WTC11 (cell line): ENCODE measurements around the gene THRSP. TPM values are rescaled to one million over a fixed set of nuclear protein-coding genes. Genes with fewer than 3 reads are reported as not detected.

Source experiments
- ATAC-seq: fragments of 200-7000 bp; cut with Tn5 transposase; 2 replicates; pipeline ENCODE4 v1.10.0; 2021; ENCODE audit warnings: mild to moderate bottlenecking, moderate library complexity
- CTCF ChIA-PET: fragments of 300-600 bp; sonication (Branson Sonifier 250); formaldehyde crosslinking; loops from one replicate; lab custom pipeline; 2021; ENCODE audit warnings: antibody characterized with exemption; lab: Charles Lee
- POLR2A ChIA-PET: fragments of 350-600 bp; sonication (Branson Sonifier 250); formaldehyde crosslinking; loops from one replicate; lab custom pipeline; 2021; ENCODE audit warnings: antibody characterized with exemption; lab: Charles Lee
- DNase-seq: peaks from one replicate; pipeline ENCODE4 v3.0.0; 2021; ENCODE audit warnings: low spot score
- H3K27ac Mint-ChIP-seq: 2 replicates; pipeline ENCODE4 v1.8.0; 2021; ENCODE audit warnings: mixed read lengths
- H3K27me3 Mint-ChIP-seq: 2 replicates; pipeline ENCODE4 v1.8.0; 2021; ENCODE audit warnings: low read depth, mild to moderate bottlenecking, moderate library complexity, mixed read lengths
- H3K36me3 Mint-ChIP-seq: 2 replicates; pipeline ENCODE4 v1.8.0; 2021; ENCODE audit warnings: mixed read lengths
- H3K4me1 Mint-ChIP-seq: 2 replicates; pipeline ENCODE4 v1.8.0; 2022; ENCODE audit warnings: mixed read lengths
- H3K4me3 Mint-ChIP-seq: 2 replicates; pipeline ENCODE4 v1.8.0; 2021; ENCODE audit warnings: mild to moderate bottlenecking, moderate library complexity, mixed read lengths
- H3K9me3 Mint-ChIP-seq: 2 replicates; pipeline ENCODE4 v1.8.0; 2021; ENCODE audit warnings: mixed read lengths
- ATF6 ChIP-seq: sonication (generic); formaldehyde crosslinking; IDR thresholded peaks from 2 replicates; pipeline ENCODE4 v1.8.1; 2023; ENCODE audit warnings: mild to moderate bottlenecking, missing genetic modification reagents
- ELF4 ChIP-seq: sonication (generic); formaldehyde crosslinking; IDR thresholded peaks from 2 replicates; pipeline ENCODE4 v1.8.1; 2022; ENCODE audit warnings: low read depth, mild to moderate bottlenecking, moderate library complexity, missing genetic modification reagents
- GABPB1 ChIP-seq: sonication (generic); formaldehyde crosslinking; IDR thresholded peaks from 2 replicates; pipeline ENCODE4 v1.8.1; 2023; ENCODE audit warnings: mild to moderate bottlenecking, missing genetic modification reagents
- GTF2I ChIP-seq: fragments of 250-450 bp; sonication (Bioruptor Pico); conservative IDR thresholded peaks from 2 replicates; pipeline ENCODE4 v1.4.0; 2021; ENCODE audit warnings: mild to moderate bottlenecking
- JUN ChIP-seq: sonication (generic); formaldehyde crosslinking; IDR thresholded peaks from 2 replicates; pipeline ENCODE4 v1.8.0; 2023; ENCODE audit warnings: mild to moderate bottlenecking, missing genetic modification reagents
- KAT7 ChIP-seq: sonication (generic); formaldehyde crosslinking; IDR thresholded peaks from 2 replicates; pipeline ENCODE4 v1.8.1; 2023; ENCODE audit warnings: missing genetic modification reagents, mild to moderate bottlenecking, borderline replicate concordance
- NFE2L1 ChIP-seq: sonication (generic); formaldehyde crosslinking; IDR thresholded peaks from 2 replicates; pipeline ENCODE4 v1.8.1; 2023; ENCODE audit warnings: missing genetic modification reagents
- SMAD3 ChIP-seq: sonication (generic); formaldehyde crosslinking; IDR thresholded peaks from 2 replicates; pipeline ENCODE4 v1.8.0; 2022; ENCODE audit warnings: missing genetic modification reagents, mild to moderate bottlenecking, borderline replicate concordance
- SMAD4 ChIP-seq: sonication (generic); formaldehyde crosslinking; IDR thresholded peaks from 2 replicates; pipeline ENCODE4 v1.8.0; 2022; ENCODE audit warnings: mild to moderate bottlenecking, missing genetic modification reagents
- SOX15 ChIP-seq: fragments of 250-450 bp; sonication (Bioruptor Pico); IDR thresholded peaks from 2 replicates; pipeline ENCODE4 v1.9.0; 2021; ENCODE audit warnings: mild to moderate bottlenecking
- TCF7 ChIP-seq: sonication (generic); formaldehyde crosslinking; IDR thresholded peaks from 2 replicates; pipeline ENCODE4 v1.8.0; 2022; ENCODE audit warnings: mild to moderate bottlenecking, low read depth, missing genetic modification reagents, moderate library complexity
- ZNF232 ChIP-seq: sonication (generic); formaldehyde crosslinking; IDR thresholded peaks from 2 replicates; pipeline ENCODE4 v1.8.0; 2022; ENCODE audit warnings: mild to moderate bottlenecking, missing genetic modification reagents
- ZNF423 ChIP-seq: fragments of 250-450 bp; sonication (Bioruptor Pico); IDR thresholded peaks from 2 replicates; pipeline ENCODE4 v2.1.2; 2022; ENCODE audit warnings: mild to moderate bottlenecking, moderate library complexity
- ZNF671 ChIP-seq: fragments of 250-450 bp; sonication (Bioruptor Pico); IDR thresholded peaks from 2 replicates; pipeline ENCODE4 v1.8.0; 2021; ENCODE audit warnings: mild to moderate bottlenecking
- total RNA-seq: library from RNA; stranded (reverse); gene quantifications from 3 replicates; pipeline ENCODE4 v1.2.3, GENCODE V29; 2021
- TF ChIP-seq, protein P1 (sequence below): fragments of 250-450 bp; sonication (Bioruptor Pico); IDR thresholded peaks from 2 replicates; pipeline ENCODE4 v1.9.0; 2021; ENCODE audit warnings: mild to moderate bottlenecking
- TF ChIP-seq, protein P2 (sequence below): sonication (generic); formaldehyde crosslinking; IDR thresholded peaks from 2 replicates; pipeline ENCODE4 v1.8.0; 2023; ENCODE audit warnings: mild to moderate bottlenecking, missing genetic modification reagents
- TF ChIP-seq, protein P3 (sequence below): fragments of 250-450 bp; sonication (Bioruptor Pico); IDR thresholded peaks from 2 replicates; pipeline ENCODE4 v1.9.0; 2021; ENCODE audit warnings: moderate library complexity, mild to moderate bottlenecking, inconsistent platforms, borderline replicate concordance
- TF ChIP-seq, protein P4 (sequence below): sonication (generic); formaldehyde crosslinking; IDR thresholded peaks from 2 replicates; pipeline ENCODE4 v1.8.1; 2022; ENCODE audit warnings: missing genetic modification reagents, borderline replicate concordance

THRSP gene
- total RNA-seq, 1 experiment from 2014 or later, result not detected

GRCh38 chr11:78033040-78033439, 30.6 kb upstream of the THRSP start:
- no peak for ATAC-seq
- CTCF ChIA-PET, result interaction anchor here (1.0 to 8.3 kb wide), 2 partner anchors 12 to 33 kb away, joined by 3 to 46 read pairs; no protein-coding TSS in a partner anchor

DNA sequence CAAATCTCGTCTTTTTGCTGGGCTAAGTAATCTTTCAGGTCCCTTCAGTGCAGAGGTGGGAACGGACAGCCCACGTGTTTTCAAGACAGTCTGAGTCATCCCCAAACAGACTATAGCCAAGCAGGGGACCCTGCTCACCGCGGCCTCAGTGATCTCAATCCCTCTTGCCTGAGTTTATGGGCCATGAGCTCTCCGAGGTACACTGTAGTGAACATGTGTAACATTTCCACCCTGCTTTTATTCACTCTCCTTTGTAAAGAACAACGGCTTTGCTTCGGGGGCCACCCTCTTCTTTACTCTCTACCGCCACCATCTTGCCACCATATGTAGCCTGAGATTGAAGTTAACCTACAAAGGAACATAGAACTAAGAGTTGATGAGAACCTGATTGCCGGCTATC, 29.0 kb upstream of the THRSP start:
- DNase-seq (no peak), ATAC-seq (peak; percentile 62)
- Mint-ChIP-seq H3K4me3 (no peak overlapping the region), H3K36me3 (no peaks in the 10 kb centered on the region), H3K9me3 (no peaks in the 10 kb centered on the region), H3K27ac (no peak overlapping the region), H3K27me3 (no peaks in the 10 kb centered on the region), H3K4me1 (peaks cover 6% of the 10 kb centered on the region; the same call in 1 of the 2 replicates)
- ChIA-PET POLR2A (no interaction called here), CTCF (interaction anchor here (0.9 to 8.3 kb wide), 2 partner anchors 10 to 40 kb away, joined by 4 to 46 read pairs; partner anchors contain the start of gene INTS4)
- TF ChIP-seq ZNF423, result no peak
- TF ChIP-seq ATF6 (CRISPR knock-in tag), result no peak
- TF ChIP-seq KAT7 (CRISPR knock-in tag), result no peak
- TF ChIP-seq GTF2I (CRISPR knock-in tag), result no peak
- TF ChIP-seq ELF4, result no peak
- no peak for TF ChIP-seq ZNF232 (CRISPR knock-in tag)
- TF ChIP-seq TCF7 (CRISPR knock-in tag), result no peak
- no peak for TF ChIP-seq ZNF671
- TF ChIP-seq, protein P1, sequence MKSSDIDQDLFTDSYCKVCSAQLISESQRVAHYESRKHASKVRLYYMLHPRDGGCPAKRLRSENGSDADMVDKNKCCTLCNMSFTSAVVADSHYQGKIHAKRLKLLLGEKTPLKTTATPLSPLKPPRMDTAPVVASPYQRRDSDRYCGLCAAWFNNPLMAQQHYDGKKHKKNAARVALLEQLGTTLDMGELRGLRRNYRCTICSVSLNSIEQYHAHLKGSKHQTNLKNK (CRISPR knock-in tag), result no peak
- no peak for TF ChIP-seq JUN (CRISPR knock-in tag)

More at GRCh38 chr11:78033040-78033439, 30.6 kb upstream of the THRSP start:
- POLR2A ChIA-PET, result no interaction called here
- Mint-ChIP-seq H3K9me3 (peaks cover under 1% of the 10 kb centered on the region), H3K36me3 (no peaks in the 10 kb centered on the region), H3K27ac (no peak overlapping the region; the same call in 1 of the 2 replicates), H3K4me1 (peaks cover 6% of the 10 kb centered on the region; the same call in 1 of the 2 replicates), H3K4me3 (no peak overlapping the region), H3K27me3 (no peaks in the 10 kb centered on the region)
- TF ChIP-seq JUN (CRISPR knock-in tag), result no peak
- TF ChIP-seq GABPB1 (CRISPR knock-in tag), result peak; percentile 90
- DNase-seq, result no peak

DNA sequence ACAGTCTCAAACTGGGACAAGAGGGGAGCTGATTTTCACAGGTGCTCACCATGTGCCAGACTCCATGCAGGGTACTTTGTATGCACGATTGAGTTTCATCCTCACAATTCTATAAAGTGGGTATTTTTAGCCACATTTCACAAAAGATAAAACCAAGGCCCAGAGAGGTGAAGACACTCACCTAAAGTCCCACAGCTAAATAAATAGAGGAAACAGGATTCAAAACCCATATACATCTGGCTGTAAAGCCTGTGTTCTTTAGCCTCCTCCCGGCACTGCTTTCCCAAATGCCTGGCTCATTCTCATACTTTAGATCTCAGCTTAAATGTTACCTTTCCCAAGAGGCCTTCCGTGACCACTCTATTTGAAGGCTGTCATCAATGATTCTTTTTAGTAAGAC, 27.3 kb upstream of the THRSP start:
- Mint-ChIP-seq H3K4me1 (peaks cover 10% of the 10 kb centered on the region), H3K27me3 (no peaks in the 10 kb centered on the region), H3K36me3 (no peaks in the 10 kb centered on the region), H3K27ac (no peak overlapping the region), H3K4me3 (no peak overlapping the region), H3K9me3 (no peaks in the 10 kb centered on the region)
- no peak for TF ChIP-seq GTF2I (CRISPR knock-in tag)
- TF ChIP-seq NFE2L1 (CRISPR knock-in tag), result no peak
- no peak for TF ChIP-seq SOX15 (CRISPR knock-in tag)
- TF ChIP-seq SMAD3 (CRISPR knock-in tag), result no peak
- TF ChIP-seq, protein P2, sequence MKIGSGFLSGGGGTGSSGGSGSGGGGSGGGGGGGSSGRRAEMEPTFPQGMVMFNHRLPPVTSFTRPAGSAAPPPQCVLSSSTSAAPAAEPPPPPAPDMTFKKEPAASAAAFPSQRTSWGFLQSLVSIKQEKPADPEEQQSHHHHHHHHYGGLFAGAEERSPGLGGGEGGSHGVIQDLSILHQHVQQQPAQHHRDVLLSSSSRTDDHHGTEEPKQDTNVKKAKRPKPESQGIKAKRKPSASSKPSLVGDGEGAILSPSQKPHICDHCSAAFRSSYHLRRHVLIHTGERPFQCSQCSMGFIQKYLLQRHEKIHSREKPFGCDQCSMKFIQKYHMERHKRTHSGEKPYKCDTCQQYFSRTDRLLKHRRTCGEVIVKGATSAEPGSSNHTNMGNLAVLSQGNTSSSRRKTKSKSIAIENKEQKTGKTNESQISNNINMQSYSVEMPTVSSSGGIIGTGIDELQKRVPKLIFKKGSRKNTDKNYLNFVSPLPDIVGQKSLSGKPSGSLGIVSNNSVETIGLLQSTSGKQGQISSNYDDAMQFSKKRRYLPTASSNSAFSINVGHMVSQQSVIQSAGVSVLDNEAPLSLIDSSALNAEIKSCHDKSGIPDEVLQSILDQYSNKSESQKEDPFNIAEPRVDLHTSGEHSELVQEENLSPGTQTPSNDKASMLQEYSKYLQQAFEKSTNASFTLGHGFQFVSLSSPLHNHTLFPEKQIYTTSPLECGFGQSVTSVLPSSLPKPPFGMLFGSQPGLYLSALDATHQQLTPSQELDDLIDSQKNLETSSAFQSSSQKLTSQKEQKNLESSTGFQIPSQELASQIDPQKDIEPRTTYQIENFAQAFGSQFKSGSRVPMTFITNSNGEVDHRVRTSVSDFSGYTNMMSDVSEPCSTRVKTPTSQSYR (CRISPR knock-in tag), result no peak
- TF ChIP-seq, protein P1 (CRISPR knock-in tag), result no peak
- TF ChIP-seq, protein P3, sequence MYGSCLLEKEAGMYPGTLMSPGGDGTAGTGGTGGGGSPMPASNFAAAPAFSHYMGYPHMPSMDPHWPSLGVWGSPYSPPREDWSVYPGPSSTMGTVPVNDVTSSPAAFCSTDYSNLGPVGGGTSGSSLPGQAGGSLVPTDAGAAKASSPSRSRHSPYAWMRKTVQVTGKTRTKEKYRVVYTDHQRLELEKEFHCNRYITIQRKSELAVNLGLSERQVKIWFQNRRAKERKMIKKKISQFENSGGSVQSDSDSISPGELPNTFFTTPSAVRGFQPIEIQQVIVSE (CRISPR knock-in tag), result no peak
- TF ChIP-seq, protein P4, sequence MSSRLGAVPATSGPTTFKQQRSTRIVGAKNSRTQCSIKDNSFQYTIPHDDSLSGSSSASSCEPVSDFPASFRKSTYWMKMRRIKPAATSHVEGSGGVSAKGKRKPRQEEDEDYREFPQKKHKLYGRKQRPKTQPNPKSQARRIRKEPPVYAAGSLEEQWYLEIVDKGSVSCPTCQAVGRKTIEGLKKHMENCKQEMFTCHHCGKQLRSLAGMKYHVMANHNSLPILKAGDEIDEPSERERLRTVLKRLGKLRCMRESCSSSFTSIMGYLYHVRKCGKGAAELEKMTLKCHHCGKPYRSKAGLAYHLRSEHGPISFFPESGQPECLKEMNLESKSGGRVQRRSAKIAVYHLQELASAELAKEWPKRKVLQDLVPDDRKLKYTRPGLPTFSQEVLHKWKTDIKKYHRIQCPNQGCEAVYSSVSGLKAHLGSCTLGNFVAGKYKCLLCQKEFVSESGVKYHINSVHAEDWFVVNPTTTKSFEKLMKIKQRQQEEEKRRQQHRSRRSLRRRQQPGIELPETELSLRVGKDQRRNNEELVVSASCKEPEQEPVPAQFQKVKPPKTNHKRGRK (CRISPR knock-in tag), result no peak
- no peak for TF ChIP-seq SMAD4
- ChIA-PET CTCF (interaction anchor here (8.3 kb wide), 1 partner anchor 9 kb away, joined by 46 read pairs; no protein-coding TSS in a partner anchor), POLR2A (no interaction called here)
- no peak for DNase-seq
- no peak for ATAC-seq
